ENCODE measurements around the gene NRROS.
"Not testable (repeated sequence)": the region's sequence is repeated elsewhere in the genome, so short reads cannot be mapped to it uniquely, and the experiment has no call there.

NRROS gene

GRCh38 chr3:196639483-196640296 is at the start of gene NRROS:
NRROS (plus strand) TSS chr3:196639694; CDS start chr3:196654540, 14,846 bp downstream.
- peak; percentile 80 for DNase-seq

- no peak for DNase-seq
These were observed 49.2 kb upstream of the NRROS start for GRCh38 chr3:196590279-196590678.

- DNase-seq = no peak
These were observed 43.1 kb upstream of the NRROS start for GRCh38 chr3:196596355-196596754.

GRCh38 chr3:196597971-196598733 is 41.3 kb upstream of the NRROS start:
- DNase-seq = not testable (repeated sequence)

- DNase-seq = no peak
These were observed 39.8 kb upstream of the NRROS start for GRCh38 chr3:196599734-196600128.

GRCh38 chr3:196600359-196600758 is 39.1 kb upstream of the NRROS start:
- no peak for DNase-seq

- no peak for DNase-seq
These were observed 36.8 kb upstream of the NRROS start for GRCh38 chr3:196602673-196603072.

GRCh38 chr3:196603683-196604082 is 35.8 kb upstream of the NRROS start:
- DNase-seq = no peak

GRCh38 chr3:196604548-196604947 is 34.9 kb upstream of the NRROS start:
- no peak for DNase-seq

GRCh38 chr3:196608693-196609092 is 30.8 kb upstream of the NRROS start:
- DNase-seq = no peak

GRCh38 chr3:196609343-196609775 is 30.1 kb upstream of the NRROS start:
- DNase-seq = peak; percentile 91

- DNase-seq = no peak
These were observed 29.5 kb upstream of the NRROS start for GRCh38 chr3:196609805-196610515.

- no peak for DNase-seq
These were observed 27.6 kb upstream of the NRROS start for GRCh38 chr3:196611761-196612483.

GRCh38 chr3:196615234-196615633 is 24.3 kb upstream of the NRROS start:
- DNase-seq = not testable (repeated sequence)

- no peak for DNase-seq
These were observed 22.2 kb upstream of the NRROS start for GRCh38 chr3:196617256-196617655.

GRCh38 chr3:196619223-196619622 is 20.3 kb upstream of the NRROS start:
- DNase-seq = no peak

GRCh38 chr3:196619627-196620026 is 19.9 kb upstream of the NRROS start:
- DNase-seq = not testable (repeated sequence)

- DNase-seq = no peak
These were observed 19.3 kb upstream of the NRROS start for GRCh38 chr3:196620161-196620604.

- no peak for DNase-seq
These were observed 18.8 kb upstream of the NRROS start for GRCh38 chr3:196620684-196621083.

- DNase-seq = no peak
These were observed 17.9 kb upstream of the NRROS start for GRCh38 chr3:196621611-196622010.

GRCh38 chr3:196624067-196624790 is 15.3 kb upstream of the NRROS start:
- no peak for DNase-seq

- DNase-seq = no peak
These were observed 14.6 kb upstream of the NRROS start for GRCh38 chr3:196624907-196625306.

Data from femur (tissue), 1 donor.